ENCODE data around the gene CASTOR1.

DNA sequence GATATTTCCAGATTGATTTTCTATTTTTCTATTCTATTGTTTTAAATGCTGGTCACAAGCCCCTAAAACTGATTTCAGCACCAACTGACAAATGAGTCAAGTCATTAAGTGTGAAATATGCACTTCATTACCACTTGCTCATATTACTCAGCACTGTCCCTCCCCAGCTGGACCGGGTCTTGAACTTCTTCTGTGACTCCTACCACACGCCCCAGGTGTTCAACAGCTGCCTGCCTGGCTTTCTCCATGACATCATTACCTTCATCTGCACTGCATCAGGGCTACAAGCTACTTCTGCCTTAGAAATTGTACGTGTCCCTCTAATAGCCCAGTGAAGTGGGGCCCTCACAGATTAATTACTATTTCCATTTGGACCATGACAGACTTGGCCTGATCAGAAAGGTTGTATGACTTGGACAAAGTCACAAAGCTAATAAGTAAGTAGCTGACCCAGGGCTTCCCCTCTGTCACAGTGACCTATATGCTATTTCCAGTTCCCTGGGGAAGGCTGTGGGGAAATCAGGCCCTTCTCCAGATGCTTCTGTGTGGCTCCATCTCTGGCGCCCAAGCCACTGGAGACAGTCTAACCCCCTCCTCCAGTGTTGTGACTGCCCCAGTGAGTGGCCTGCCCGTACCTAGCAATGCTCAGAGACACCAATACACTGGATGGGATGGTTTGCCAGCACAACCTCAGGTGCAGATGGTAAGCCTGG lies 19.4 kb upstream of the CASTOR1 start:
- TF ChIP-seq EZH2 (IDR thresholded peaks at IDR 0.05; ENCODE audit: low read depth): no peak
- TF ChIP-seq, protein P1, sequence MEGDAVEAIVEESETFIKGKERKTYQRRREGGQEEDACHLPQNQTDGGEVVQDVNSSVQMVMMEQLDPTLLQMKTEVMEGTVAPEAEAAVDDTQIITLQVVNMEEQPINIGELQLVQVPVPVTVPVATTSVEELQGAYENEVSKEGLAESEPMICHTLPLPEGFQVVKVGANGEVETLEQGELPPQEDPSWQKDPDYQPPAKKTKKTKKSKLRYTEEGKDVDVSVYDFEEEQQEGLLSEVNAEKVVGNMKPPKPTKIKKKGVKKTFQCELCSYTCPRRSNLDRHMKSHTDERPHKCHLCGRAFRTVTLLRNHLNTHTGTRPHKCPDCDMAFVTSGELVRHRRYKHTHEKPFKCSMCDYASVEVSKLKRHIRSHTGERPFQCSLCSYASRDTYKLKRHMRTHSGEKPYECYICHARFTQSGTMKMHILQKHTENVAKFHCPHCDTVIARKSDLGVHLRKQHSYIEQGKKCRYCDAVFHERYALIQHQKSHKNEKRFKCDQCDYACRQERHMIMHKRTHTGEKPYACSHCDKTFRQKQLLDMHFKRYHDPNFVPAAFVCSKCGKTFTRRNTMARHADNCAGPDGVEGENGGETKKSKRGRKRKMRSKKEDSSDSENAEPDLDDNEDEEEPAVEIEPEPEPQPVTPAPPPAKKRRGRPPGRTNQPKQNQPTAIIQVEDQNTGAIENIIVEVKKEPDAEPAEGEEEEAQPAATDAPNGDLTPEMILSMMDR (conservative IDR thresholded peaks at IDR 0.05): no peak

Measured in PC-9 (cell line).